Mesothelial cell of epicardium (in vitro differentiated cells): ENCODE measurements around the gene FGFRL1. TPM values are rescaled to one million over a fixed set of nuclear protein-coding genes. Genes with fewer than 3 reads are reported as not detected.

Experiments
- DNase-seq, 2 experiments: peaks; one replicate each; pipeline ENCODE4 v3.0.0; 2021; ENCODE audit warnings: low spot score in 2 of 2; ENCODE audit not compliant: unreplicated experiment in 2 of 2
- H3K27ac Mint-ChIP-seq: 2 replicates; pipeline ENCODE4 v1.8.0; 2021; ENCODE audit warnings: mixed read lengths
- H3K27me3 Mint-ChIP-seq: 2 replicates; pipeline ENCODE4 v1.8.0; 2021; ENCODE audit warnings: low read depth, mixed read lengths
- H3K36me3 Mint-ChIP-seq: 2 replicates; pipeline ENCODE4 v1.8.0; 2021; ENCODE audit warnings: mixed read lengths
- H3K4me1 Mint-ChIP-seq: 2 replicates; pipeline ENCODE4 v1.8.0; 2021; ENCODE audit warnings: mixed read lengths
- H3K4me3 Mint-ChIP-seq: 2 replicates; pipeline ENCODE4 v1.8.0; 2021; ENCODE audit warnings: mild to moderate bottlenecking, moderate library complexity, mixed read lengths
- H3K9me3 Mint-ChIP-seq: 2 replicates; pipeline ENCODE4 v1.8.0; 2021; ENCODE audit warnings: mixed read lengths
- CTCF ChIP-seq: fragments of 200-600 bp; sonication (generic); IDR thresholded peaks from one replicate; pipeline ENCODE4 v1.5.0; 2021; ENCODE audit warnings: antibody characterized with exemption; ENCODE audit not compliant: unreplicated experiment
- total RNA-seq: library from RNA; stranded (reverse); gene quantifications from 3 replicates; pipeline ENCODE4 v1.2.1, GENCODE V29; 2021

The FGFRL1 gene
- total RNA-seq, 1 donor from 2014 or later, result 37.4 TPM

- no peak overlapping the region for H3K4me3 Mint-ChIP-seq
- DNase-seq, result no peak
These were observed 46.2 kb upstream of the FGFRL1 start for GRCh38 chr4:965048-965765.

GRCh38 chr4:965766-966134 is 45.7 kb upstream of the FGFRL1 start:
- no peaks in the 10 kb centered on the region for H3K9me3 Mint-ChIP-seq
- DNase-seq, result no peak
- no peak overlapping the region for H3K4me3 Mint-ChIP-seq
- H3K4me1 Mint-ChIP-seq, result no peaks in the 10 kb centered on the region
- TF ChIP-seq CTCF, result no peak
- H3K27me3 Mint-ChIP-seq, result peaks cover 22% of the 10 kb centered on the region
- H3K27ac Mint-ChIP-seq, result no peak overlapping the region
- peaks cover 2% of the 10 kb centered on the region for H3K36me3 Mint-ChIP-seq

More at GRCh38 chr4:965048-965765, 46.2 kb upstream of the FGFRL1 start:
- Mint-ChIP-seq H3K27me3 (peaks cover 17% of the 10 kb centered on the region), H3K27ac (no peak overlapping the region), H3K36me3 (peaks cover 2% of the 10 kb centered on the region), H3K9me3 (no peaks in the 10 kb centered on the region), H3K4me1 (no peaks in the 10 kb centered on the region)
- no peak for TF ChIP-seq CTCF

- TF ChIP-seq CTCF, result no peak
- H3K4me1 Mint-ChIP-seq, result no peaks in the 10 kb centered on the region
- no peaks in the 10 kb centered on the region for H3K9me3 Mint-ChIP-seq
- peaks cover 25% of the 10 kb centered on the region for H3K27me3 Mint-ChIP-seq
- no peak for DNase-seq
- H3K4me3 Mint-ChIP-seq, result no peak overlapping the region
- peaks cover 2% of the 10 kb centered on the region for H3K36me3 Mint-ChIP-seq
- H3K27ac Mint-ChIP-seq, result no peak overlapping the region
These were observed 44.9 kb upstream of the FGFRL1 start for GRCh38 chr4:966266-967112.

GRCh38 chr4:967113-968104 is 44.0 kb upstream of the FGFRL1 start:
- H3K4me3 Mint-ChIP-seq, result no peak overlapping the region
- no peak overlapping the region for H3K27ac Mint-ChIP-seq
- no peaks in the 10 kb centered on the region for H3K9me3 Mint-ChIP-seq
- H3K4me1 Mint-ChIP-seq, result no peaks in the 10 kb centered on the region
- no peak for TF ChIP-seq CTCF
- no peak for DNase-seq
- peaks cover 2% of the 10 kb centered on the region for H3K36me3 Mint-ChIP-seq
- H3K27me3 Mint-ChIP-seq, result peaks cover 25% of the 10 kb centered on the region

GRCh38 chr4:968221-968620 is 43.2 kb upstream of the FGFRL1 start:
- TF ChIP-seq CTCF, result no peak
- DNase-seq, result no peak
- no peaks in the 10 kb centered on the region for H3K9me3 Mint-ChIP-seq
- no peak overlapping the region for H3K27ac Mint-ChIP-seq
- no peak overlapping the region for H3K4me3 Mint-ChIP-seq
- H3K4me1 Mint-ChIP-seq, result no peaks in the 10 kb centered on the region
- H3K36me3 Mint-ChIP-seq, result peaks cover 2% of the 10 kb centered on the region
- H3K27me3 Mint-ChIP-seq, result peaks cover 25% of the 10 kb centered on the region
